ENCODE data around the gene ADAM11.

DNA sequence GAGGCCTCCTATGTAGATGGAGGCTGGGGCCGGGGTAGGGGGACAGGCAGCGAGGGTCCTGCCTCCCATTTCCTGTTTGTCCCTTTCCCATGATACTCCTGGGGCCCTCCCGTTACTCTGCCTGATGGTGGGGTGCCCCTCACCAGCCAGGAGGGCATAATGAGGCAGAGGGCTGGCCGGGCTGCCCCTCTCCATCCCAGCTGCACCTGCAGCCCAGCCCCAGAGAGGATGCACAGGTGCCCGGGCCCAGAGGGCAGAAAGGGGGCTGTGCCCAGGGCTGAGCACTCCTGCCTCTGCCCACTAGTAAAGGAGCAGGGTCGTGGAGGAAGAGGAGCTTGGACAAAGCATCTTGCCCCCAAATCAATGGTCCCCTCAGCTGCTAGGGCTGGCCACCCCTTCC lies 10.4 kb downstream of the ADAM11 start:
- TF ChIP-seq, protein P1, sequence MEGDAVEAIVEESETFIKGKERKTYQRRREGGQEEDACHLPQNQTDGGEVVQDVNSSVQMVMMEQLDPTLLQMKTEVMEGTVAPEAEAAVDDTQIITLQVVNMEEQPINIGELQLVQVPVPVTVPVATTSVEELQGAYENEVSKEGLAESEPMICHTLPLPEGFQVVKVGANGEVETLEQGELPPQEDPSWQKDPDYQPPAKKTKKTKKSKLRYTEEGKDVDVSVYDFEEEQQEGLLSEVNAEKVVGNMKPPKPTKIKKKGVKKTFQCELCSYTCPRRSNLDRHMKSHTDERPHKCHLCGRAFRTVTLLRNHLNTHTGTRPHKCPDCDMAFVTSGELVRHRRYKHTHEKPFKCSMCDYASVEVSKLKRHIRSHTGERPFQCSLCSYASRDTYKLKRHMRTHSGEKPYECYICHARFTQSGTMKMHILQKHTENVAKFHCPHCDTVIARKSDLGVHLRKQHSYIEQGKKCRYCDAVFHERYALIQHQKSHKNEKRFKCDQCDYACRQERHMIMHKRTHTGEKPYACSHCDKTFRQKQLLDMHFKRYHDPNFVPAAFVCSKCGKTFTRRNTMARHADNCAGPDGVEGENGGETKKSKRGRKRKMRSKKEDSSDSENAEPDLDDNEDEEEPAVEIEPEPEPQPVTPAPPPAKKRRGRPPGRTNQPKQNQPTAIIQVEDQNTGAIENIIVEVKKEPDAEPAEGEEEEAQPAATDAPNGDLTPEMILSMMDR (IDR thresholded peaks at IDR 0.05), result no peak
- no peak for TF ChIP-seq ZFX (IDR thresholded peaks at IDR 0.05; ENCODE audit: borderline replicate concordance)
